ENCODE measurements around the gene RBM19.

GRCh38 chr12:113911971-113912759 is 54.0 kb downstream of the RBM19 start:
- no peak for TF ChIP-seq POLR2A (IDR thresholded peaks at IDR 0.05)
- TF ChIP-seq CTCF (IDR thresholded peaks at IDR 0.05 in 8 of 11, conservative IDR thresholded peaks at IDR 0.05 in 3 of 11): no peak
